HTERT RPE-1 (cell line): ENCODE data around the gene ST6GALNAC5.
"Not testable (repeated sequence)": the region's sequence is repeated elsewhere in the genome, so short reads cannot be mapped to it uniquely, and the experiment has no call there.

ENCODE experiments used
- in situ Hi-C: fragments of 300-500 bp; cut with MboI; formaldehyde crosslinking; loops from 4 replicates; pipeline ENCODE4 v1.14.3; 2020; ENCODE audit warnings: low sequenced_read_pairs

ST6GALNAC5 gene

GRCh38 chr1:76933847-76934815, 66.9 kb downstream of the ST6GALNAC5 start:
- in situ Hi-C loops, result no loop called here

GRCh38 chr1:76938304-76938703, 71.0 kb downstream of the ST6GALNAC5 start:
- in situ Hi-C loops, result no loop called here

GRCh38 chr1:76939050-76939816, 72.0 kb downstream of the ST6GALNAC5 start:
- in situ Hi-C loops, result no loop called here

GRCh38 chr1:76939817-76940216, 72.5 kb downstream of the ST6GALNAC5 start:
- in situ Hi-C loops, result no loop called here

- in situ Hi-C loops, result no loop called here
Measured at GRCh38 chr1:76940571-76941335, 73.5 kb downstream of the ST6GALNAC5 start.

- in situ Hi-C loops, result no loop called here
Measured at GRCh38 chr1:76942549-76942948, 75.3 kb downstream of the ST6GALNAC5 start.

GRCh38 chr1:76944942-76945341, 77.7 kb downstream of the ST6GALNAC5 start:
- in situ Hi-C loops, result no loop called here

GRCh38 chr1:76948846-76949245, 81.6 kb downstream of the ST6GALNAC5 start:
- in situ Hi-C loops, result no loop called here

GRCh38 chr1:76949503-76949902, 82.2 kb downstream of the ST6GALNAC5 start:
- in situ Hi-C loops, result no loop called here

GRCh38 chr1:76950306-76950705, 83.0 kb downstream of the ST6GALNAC5 start:
- in situ Hi-C loops, result no loop called here

- in situ Hi-C loops, result no loop called here
Measured at GRCh38 chr1:76951153-76951552, 83.9 kb downstream of the ST6GALNAC5 start.

GRCh38 chr1:76955652-76956051, 88.4 kb downstream of the ST6GALNAC5 start:
- in situ Hi-C loops, result no loop called here

GRCh38 chr1:76957961-76958360, 90.7 kb downstream of the ST6GALNAC5 start:
- in situ Hi-C loops, result no loop called here

- in situ Hi-C loops, result no loop called here
Measured at GRCh38 chr1:76958828-76959227, 91.5 kb downstream of the ST6GALNAC5 start.

GRCh38 chr1:76959556-76959955, 92.3 kb downstream of the ST6GALNAC5 start:
- in situ Hi-C loops, result no loop called here

- in situ Hi-C loops, result no loop called here
Measured at GRCh38 chr1:76961181-76961819, 94.0 kb downstream of the ST6GALNAC5 start.

GRCh38 chr1:76961820-76962207, 94.5 kb downstream of the ST6GALNAC5 start:
- in situ Hi-C loops, result no loop called here

GRCh38 chr1:76981267-76981666, 114.0 kb downstream of the ST6GALNAC5 start:
- in situ Hi-C loops, result not testable (repeated sequence)

- in situ Hi-C loops, result no loop called here
Measured at GRCh38 chr1:76989976-76990375, 122.7 kb downstream of the ST6GALNAC5 start.

- in situ Hi-C loops, result no loop called here
Measured at GRCh38 chr1:76993036-76993435, 125.8 kb downstream of the ST6GALNAC5 start.
